Activated T-cell treated with anti-CD3 and anti-CD28 coated beads, Interleukin-2, amount 50 U/mL, for 24 hours (primary cell): ENCODE measurements around the gene AFMID.

ENCODE experiments used
- DNase-seq: peaks from one replicate; pipeline ENCODE4 v3.0.0-alpha.2; 2020
- H3K27ac Mint-ChIP-seq: 2 replicates; pipeline ENCODE4 v1.8.0; 2020; ENCODE audit warnings: mild to moderate bottlenecking, mixed read lengths
- H3K27me3 Mint-ChIP-seq: 2 replicates; pipeline ENCODE4 v1.8.0; 2020; ENCODE audit warnings: mixed read lengths
- H3K36me3 Mint-ChIP-seq: 2 replicates; pipeline ENCODE4 v1.8.0; 2020; ENCODE audit warnings: low read depth, mixed read lengths
- H3K4me1 Mint-ChIP-seq: 2 replicates; pipeline ENCODE4 v1.8.0; 2020; ENCODE audit warnings: low read depth, mixed read lengths
- H3K4me3 Mint-ChIP-seq: 2 replicates; pipeline ENCODE4 v1.8.0; 2020; ENCODE audit warnings: mild to moderate bottlenecking, moderate library complexity, mixed read lengths
- H3K9me3 Mint-ChIP-seq: 2 replicates; pipeline ENCODE4 v1.8.0; 2020; ENCODE audit warnings: mixed read lengths

Gene AFMID

GRCh38 chr17:78146471-78146869, 40.7 kb upstream of the AFMID start:
- H3K27ac Mint-ChIP-seq: no peak overlapping the region
- no peak overlapping the region for H3K4me3 Mint-ChIP-seq
- no peak for DNase-seq
- H3K27me3 Mint-ChIP-seq: no peaks in the 10 kb centered on the region
- no peaks in the 10 kb centered on the region for H3K9me3 Mint-ChIP-seq
- peaks cover 35% of the 10 kb centered on the region for H3K4me1 Mint-ChIP-seq
- peaks cover 14% of the 10 kb centered on the region for H3K36me3 Mint-ChIP-seq

- Mint-ChIP-seq H3K4me1 (peaks cover 30% of the 10 kb centered on the region), H3K36me3 (peaks cover 10% of the 10 kb centered on the region), H3K27me3 (no peaks in the 10 kb centered on the region), H3K9me3 (no peaks in the 10 kb centered on the region), H3K4me3 (no peak overlapping the region), H3K27ac (peak overlapping the region; percentile 55)
- no peak for DNase-seq
These were observed 40.3 kb upstream of the AFMID start for GRCh38 chr17:78146881-78147280.

GRCh38 chr17:78147315-78147998, 39.7 kb upstream of the AFMID start:
- no peak for DNase-seq
- Mint-ChIP-seq H3K4me3 (no peak overlapping the region), H3K9me3 (no peaks in the 10 kb centered on the region), H3K36me3 (peaks cover 4% of the 10 kb centered on the region), H3K4me1 (peaks cover 25% of the 10 kb centered on the region), H3K27ac (peak overlapping the region; percentile 69), H3K27me3 (no peaks in the 10 kb centered on the region)

GRCh38 chr17:78148286-78149016, 38.7 kb upstream of the AFMID start:
- DNase-seq: no peak
- H3K4me3 Mint-ChIP-seq: no peak overlapping the region

GRCh38 chr17:78151514-78152008, 35.6 kb upstream of the AFMID start:
- H3K4me3 Mint-ChIP-seq: no peak overlapping the region
- H3K27me3 Mint-ChIP-seq: no peaks in the 10 kb centered on the region
- H3K9me3 Mint-ChIP-seq: no peaks in the 10 kb centered on the region
- peaks cover 15% of the 10 kb centered on the region for H3K4me1 Mint-ChIP-seq
- no peak overlapping the region for H3K27ac Mint-ChIP-seq
- no peak for DNase-seq
- H3K36me3 Mint-ChIP-seq: no peaks in the 10 kb centered on the region

More at GRCh38 chr17:78148286-78149016, 38.7 kb upstream of the AFMID start:
- Mint-ChIP-seq H3K27ac (peak overlapping the region; percentile 28), H3K9me3 (no peaks in the 10 kb centered on the region), H3K27me3 (no peaks in the 10 kb centered on the region), H3K4me1 (peaks cover 18% of the 10 kb centered on the region), H3K36me3 (no peaks in the 10 kb centered on the region)

GRCh38 chr17:78154903-78155811, 32.0 kb upstream of the AFMID start:
- H3K27ac Mint-ChIP-seq: no peak overlapping the region
- H3K36me3 Mint-ChIP-seq: no peaks in the 10 kb centered on the region
- no peak overlapping the region for H3K4me3 Mint-ChIP-seq
- H3K9me3 Mint-ChIP-seq: no peaks in the 10 kb centered on the region
- DNase-seq: no peak
- peaks cover 10% of the 10 kb centered on the region for H3K4me1 Mint-ChIP-seq
- no peaks in the 10 kb centered on the region for H3K27me3 Mint-ChIP-seq

- H3K27ac Mint-ChIP-seq: peak overlapping the region; percentile 39
These were observed 27.5 kb upstream of the AFMID start for GRCh38 chr17:78159575-78160158.

GRCh38 chr17:78163881-78164747, 23.0 kb upstream of the AFMID start:
- Mint-ChIP-seq H3K36me3 (no peaks in the 10 kb centered on the region), H3K27ac (no peak overlapping the region), H3K27me3 (no peaks in the 10 kb centered on the region), H3K9me3 (no peaks in the 10 kb centered on the region), H3K4me1 (peaks cover 11% of the 10 kb centered on the region), H3K4me3 (no peak overlapping the region)
- DNase-seq: no peak

More at GRCh38 chr17:78159575-78160158, 27.5 kb upstream of the AFMID start:
- DNase-seq: no peak
- Mint-ChIP-seq H3K4me1 (peaks cover 12% of the 10 kb centered on the region), H3K36me3 (no peaks in the 10 kb centered on the region), H3K4me3 (no peak overlapping the region), H3K27me3 (no peaks in the 10 kb centered on the region), H3K9me3 (no peaks in the 10 kb centered on the region)

- Mint-ChIP-seq H3K36me3 (peaks cover 7% of the 10 kb centered on the region), H3K4me1 (peaks cover 13% of the 10 kb centered on the region), H3K27ac (no peak overlapping the region), H3K4me3 (no peak overlapping the region), H3K9me3 (no peaks in the 10 kb centered on the region), H3K27me3 (no peaks in the 10 kb centered on the region)
- DNase-seq: no peak
These were observed 22.2 kb upstream of the AFMID start for GRCh38 chr17:78164748-78165607.

- no peaks in the 10 kb centered on the region for H3K9me3 Mint-ChIP-seq
- H3K4me1 Mint-ChIP-seq: peaks cover 23% of the 10 kb centered on the region
- H3K4me3 Mint-ChIP-seq: no peak overlapping the region
- no peaks in the 10 kb centered on the region for H3K27me3 Mint-ChIP-seq
- peaks cover 21% of the 10 kb centered on the region for H3K36me3 Mint-ChIP-seq
- no peak overlapping the region for H3K27ac Mint-ChIP-seq
- DNase-seq: no peak
These were observed 20.7 kb upstream of the AFMID start for GRCh38 chr17:78166416-78166815.

GRCh38 chr17:78168242-78168902, 18.8 kb upstream of the AFMID start, which contains the start of gene SYNGR2:
Gene SYNGR2, plus strand, starts transcription at chr17:78168581. Its CDS starts 36 bp downstream, at chr17:78168617.
- H3K27me3 Mint-ChIP-seq: no peaks in the 10 kb centered on the region
- H3K36me3 Mint-ChIP-seq: peaks cover 41% of the 10 kb centered on the region
- H3K27ac Mint-ChIP-seq: peak within 1 kb of the TSS; percentile 85
- peak; percentile 91 for DNase-seq
- H3K9me3 Mint-ChIP-seq: no peaks in the 10 kb centered on the region
- H3K4me3 Mint-ChIP-seq: peak within 1 kb of the TSS; percentile 81
- H3K4me1 Mint-ChIP-seq: peaks cover 43% of the 10 kb centered on the region
